CD4-positive, CD25-positive, alpha-beta regulatory T cell (primary cell): ENCODE data around the gene TAB3. TPM values are rescaled to one million over a fixed set of nuclear protein-coding genes. Genes with fewer than 3 reads are reported as not detected.
A peak's percentile ranks its signal among the peaks of the same experiment; 100 is the strongest.

Source experiments
- ATAC-seq, 2 donors: fragments of 150-1000 bp; cut with Tn5 transposase; one replicate each; pipeline ENCODE4 v1.10.0; 2021; ENCODE audit warnings: low read depth in 2 of 2, moderate number of reproducible peaks in 2 of 2, moderate library complexity in 1 of 2
- DNase-seq, 3 donors: peaks; one replicate each; pipeline versions ENCODE4 v3.0.0 to v3.0.0-alpha.2; 2012 to 2022; ENCODE audit warnings: mixed read lengths in 1 of 3
- H3K27ac ChIP-seq: one replicate; pipeline ENCODE4 v1.7.0; 2013; ENCODE audit warnings: mild to moderate bottlenecking, low read length; ENCODE audit not compliant: insufficient read depth, poor library complexity, severe bottlenecking
- H3K27me3 ChIP-seq: one replicate; pipeline ENCODE4 v1.7.0; 2013; ENCODE audit warnings: low read length; ENCODE audit not compliant: control insufficient read depth, insufficient read depth
- H3K36me3 ChIP-seq: one replicate; pipeline ENCODE4 v1.7.0; 2013; ENCODE audit warnings: mild to moderate bottlenecking, low read length, moderate library complexity; ENCODE audit not compliant: control insufficient read depth, insufficient read depth
- H3K4me1 ChIP-seq: 2 replicates; pipeline ENCODE4 v1.7.0; 2013; ENCODE audit warnings: mild to moderate bottlenecking, low read length; ENCODE audit not compliant: insufficient read depth, control insufficient read depth, poor library complexity, severe bottlenecking
- H3K4me3 ChIP-seq: one replicate; pipeline ENCODE4 v1.7.0; 2013; ENCODE audit warnings: low read depth, mild to moderate bottlenecking, low read length, moderate library complexity
- H3K9me3 ChIP-seq, 2 experiments: 1 replicate in 1 of 2; 2 replicates in 1 of 2; pipeline ENCODE4 v1.7.0; 2013; ENCODE audit warnings: low read length in 2 of 2, mild to moderate bottlenecking in 1 of 2, moderate library complexity in 1 of 2; ENCODE audit not compliant: control insufficient read depth in 2 of 2
- H3K27ac Mint-ChIP-seq, 3 donors: one replicate each; pipeline ENCODE4 v1.8.0; 2020 to 2022; ENCODE audit warnings: mild to moderate bottlenecking in 3 of 3, mixed read lengths in 3 of 3, moderate library complexity in 2 of 3
- H3K27me3 Mint-ChIP-seq: one replicate; pipeline ENCODE4 v1.8.0; 2022; ENCODE audit warnings: mild to moderate bottlenecking, mixed read lengths
- H3K36me3 Mint-ChIP-seq: one replicate; pipeline ENCODE4 v1.8.0; 2020; ENCODE audit warnings: mixed read lengths
- H3K4me1 Mint-ChIP-seq, 4 donors: one replicate each; pipeline ENCODE4 v1.8.0; 2020 to 2022; ENCODE audit warnings: mixed read lengths in 4 of 4, mild to moderate bottlenecking in 1 of 4
- H3K4me3 Mint-ChIP-seq, 4 donors: one replicate each; pipeline ENCODE4 v1.8.0; 2020 to 2022; ENCODE audit warnings: mild to moderate bottlenecking in 4 of 4, mixed read lengths in 4 of 4, moderate library complexity in 3 of 4
- H3K9me3 Mint-ChIP-seq, 7 donors: one replicate each; pipeline ENCODE4 v1.8.0; 2020 to 2022; ENCODE audit warnings: mixed read lengths in 7 of 7, mild to moderate bottlenecking in 3 of 7, moderate library complexity in 2 of 7
- polyA plus RNA-seq, 4 donors: library from polyadenylated mRNA; unstranded; fragments of 300-500 nt; fragmentation: Illumina TruSeq; gene quantifications; one replicate each; pipeline ENCODE4 v1.2.3, GENCODE V29; 2021
- total RNA-seq: library from RNA; stranded (reverse); gene quantifications from one replicate; pipeline ENCODE4 v1.2.3, GENCODE V29; 2022

Gene TAB3
- total and polyA plus RNA-seq, 5 donors from 2014 or later, result 3.4 to 33.5 (median 6.3) TPM

DNA sequence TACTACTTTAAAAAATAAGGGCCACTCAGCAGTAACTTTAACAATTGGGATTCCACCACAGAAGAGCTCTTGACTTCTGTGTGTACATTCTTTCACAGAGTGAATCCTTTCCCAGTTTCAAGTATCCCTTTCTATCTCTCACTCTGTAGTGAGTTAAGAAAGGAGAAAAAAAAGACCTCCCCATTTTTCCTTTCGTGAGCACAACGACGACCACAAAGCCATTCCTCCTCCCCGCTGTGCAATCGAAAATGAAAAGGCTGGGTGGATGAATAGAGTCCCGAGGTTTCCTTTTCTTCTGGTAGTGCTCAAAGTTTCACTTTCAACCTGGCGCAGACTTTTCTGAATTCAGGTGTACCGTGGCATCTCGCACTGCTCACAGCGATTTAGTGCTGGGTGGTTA is 58.0 kb downstream of the TAB3 start:
- Histone ChIP-seq H3K4me1 (no peaks in the 10 kb centered on the region), H3K36me3 (peaks cover 8% of the 10 kb centered on the region), H3K27ac (no peak overlapping the region), H3K4me3 (peak overlapping the region; percentile 28), H3K9me3 (no peaks in the 10 kb centered on the region), H3K27me3 (no peaks in the 10 kb centered on the region)
- peak in 2 of 3 donors; percentile 0 to 48 for DNase-seq
- peaks cover 3% of the 10 kb centered on the region for H3K36me3 Mint-ChIP-seq
- peak overlapping the region in 3 of 4 donors; percentile 48 to 80 (median 54) for H3K4me3 Mint-ChIP-seq
- H3K27ac Mint-ChIP-seq, result peak overlapping the region; percentile 66 to 87 (median 82)
- H3K4me1 Mint-ChIP-seq, result peaks cover 5 to 21% (median 11%) of the 10 kb centered on the region in 4 donors
- H3K27me3 Mint-ChIP-seq, result no peaks in the 10 kb centered on the region
- no peaks in the 10 kb centered on the region for H3K9me3 Mint-ChIP-seq
- no peak for ATAC-seq

DNA sequence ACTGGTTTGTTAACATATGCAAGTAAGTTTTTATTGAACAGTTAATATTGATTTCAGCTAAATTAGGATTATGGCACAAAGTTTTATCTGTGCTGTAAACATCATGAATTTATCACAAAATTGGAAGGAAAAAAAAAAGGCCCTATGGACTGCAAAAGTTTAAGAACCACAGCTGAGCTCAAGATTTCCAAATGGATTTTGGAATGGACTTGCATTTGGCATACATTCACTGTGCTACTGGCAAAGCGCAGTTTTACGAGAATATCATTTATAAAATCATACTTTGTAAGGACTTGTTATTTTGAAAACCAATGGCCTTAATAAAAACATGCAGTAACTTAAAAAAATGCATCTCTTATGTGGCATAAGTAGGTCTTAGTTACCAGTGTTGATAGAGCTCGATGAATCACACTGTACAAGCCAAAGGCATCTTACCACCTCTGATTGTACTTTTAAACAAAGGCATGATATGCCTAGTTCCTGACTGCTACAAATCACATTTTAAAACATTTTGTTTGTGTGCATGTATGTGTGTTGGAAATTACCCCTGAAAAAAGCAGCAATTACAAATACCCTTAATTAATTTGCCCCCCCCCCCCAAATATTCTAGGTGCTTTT is 58.6 kb downstream of the TAB3 start:
- Mint-ChIP-seq H3K27me3 (no peaks in the 10 kb centered on the region), H3K27ac (no peak overlapping the region), H3K4me1 (peaks cover 5 to 27% (median 12%) of the 10 kb centered on the region in 4 donors), H3K36me3 (peaks cover 3% of the 10 kb centered on the region), H3K9me3 (no peaks in the 10 kb centered on the region), H3K4me3 (no peak overlapping the region)
- Histone ChIP-seq H3K27me3 (no peaks in the 10 kb centered on the region), H3K9me3 (no peaks in the 10 kb centered on the region), H3K27ac (no peak overlapping the region), H3K4me1 (no peaks in the 10 kb centered on the region), H3K36me3 (peaks cover 5% of the 10 kb centered on the region), H3K4me3 (no peak overlapping the region)
- ATAC-seq (no peak), DNase-seq (peak in 1 of 3 donors; percentile 2)

DNA sequence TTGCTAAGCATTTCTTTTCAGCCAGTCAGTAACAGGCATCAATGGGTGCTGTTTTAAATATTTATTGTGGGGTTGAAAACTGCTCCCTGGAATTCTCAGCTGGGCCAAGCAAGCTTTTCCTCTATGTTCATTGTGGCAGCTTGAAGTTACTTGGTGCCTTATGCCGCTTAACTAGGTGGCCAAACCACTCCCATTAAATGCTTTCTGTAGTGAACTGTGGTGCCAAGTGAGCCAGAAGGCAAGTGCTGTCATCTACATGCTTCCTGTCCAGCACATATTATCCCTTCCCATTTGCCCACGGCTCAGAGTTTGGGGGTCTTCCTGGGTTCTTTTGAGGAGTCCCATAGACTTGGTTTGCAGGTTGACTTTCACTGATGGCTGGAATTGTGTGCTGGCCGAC is 64.8 kb downstream of the TAB3 start:
- H3K27ac ChIP-seq, result no peak overlapping the region
- H3K4me3 Mint-ChIP-seq, result no peak overlapping the region
- peaks cover 0 to 18% (median 5%) of the 10 kb centered on the region in 4 donors for H3K4me1 Mint-ChIP-seq
- H3K36me3 Mint-ChIP-seq, result no peaks in the 10 kb centered on the region
- H3K9me3 Mint-ChIP-seq, result no peaks in the 10 kb centered on the region
- no peak for DNase-seq
- no peaks in the 10 kb centered on the region for H3K9me3 ChIP-seq
- H3K36me3 ChIP-seq, result no peaks in the 10 kb centered on the region
- H3K27me3 Mint-ChIP-seq, result peaks cover 7% of the 10 kb centered on the region
- no peak overlapping the region for H3K4me3 ChIP-seq
- no peak overlapping the region for H3K27ac Mint-ChIP-seq
- no peaks in the 10 kb centered on the region for H3K27me3 ChIP-seq
- no peaks in the 10 kb centered on the region for H3K4me1 ChIP-seq
- no peak for ATAC-seq

DNA sequence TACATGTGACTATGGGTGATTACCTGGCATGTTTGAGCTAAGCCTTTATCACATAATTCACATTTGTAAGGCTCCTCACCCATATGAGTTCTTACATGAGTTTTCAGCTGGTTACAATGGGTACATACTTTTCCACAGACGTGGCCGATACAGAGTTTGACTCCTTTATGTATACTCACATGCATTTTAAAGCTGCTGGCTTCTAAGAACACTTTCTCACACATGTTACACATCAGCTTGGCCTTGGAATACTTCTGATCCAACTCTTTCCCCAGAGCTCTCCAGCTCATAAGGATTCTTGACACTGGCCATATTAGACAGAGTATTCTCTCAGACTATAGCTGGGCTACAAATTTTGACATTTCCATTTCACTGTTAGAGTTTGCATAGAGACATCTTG is 66.3 kb downstream of the TAB3 start:
- no peaks in the 10 kb centered on the region for H3K36me3 ChIP-seq
- no peak overlapping the region for H3K27ac ChIP-seq
- no peak overlapping the region for H3K4me3 ChIP-seq
- no peak for DNase-seq
- no peak overlapping the region for H3K27ac Mint-ChIP-seq
- no peak overlapping the region for H3K4me3 Mint-ChIP-seq
- no peaks in the 10 kb centered on the region for H3K27me3 ChIP-seq
- peaks cover 0 to 18% (median 5%) of the 10 kb centered on the region in 4 donors for H3K4me1 Mint-ChIP-seq
- H3K9me3 ChIP-seq, result no peaks in the 10 kb centered on the region
- ATAC-seq, result no peak
- H3K27me3 Mint-ChIP-seq, result peaks cover 11% of the 10 kb centered on the region
- H3K36me3 Mint-ChIP-seq, result no peaks in the 10 kb centered on the region
- no peaks in the 10 kb centered on the region for H3K9me3 Mint-ChIP-seq
- H3K4me1 ChIP-seq, result no peaks in the 10 kb centered on the region

DNA sequence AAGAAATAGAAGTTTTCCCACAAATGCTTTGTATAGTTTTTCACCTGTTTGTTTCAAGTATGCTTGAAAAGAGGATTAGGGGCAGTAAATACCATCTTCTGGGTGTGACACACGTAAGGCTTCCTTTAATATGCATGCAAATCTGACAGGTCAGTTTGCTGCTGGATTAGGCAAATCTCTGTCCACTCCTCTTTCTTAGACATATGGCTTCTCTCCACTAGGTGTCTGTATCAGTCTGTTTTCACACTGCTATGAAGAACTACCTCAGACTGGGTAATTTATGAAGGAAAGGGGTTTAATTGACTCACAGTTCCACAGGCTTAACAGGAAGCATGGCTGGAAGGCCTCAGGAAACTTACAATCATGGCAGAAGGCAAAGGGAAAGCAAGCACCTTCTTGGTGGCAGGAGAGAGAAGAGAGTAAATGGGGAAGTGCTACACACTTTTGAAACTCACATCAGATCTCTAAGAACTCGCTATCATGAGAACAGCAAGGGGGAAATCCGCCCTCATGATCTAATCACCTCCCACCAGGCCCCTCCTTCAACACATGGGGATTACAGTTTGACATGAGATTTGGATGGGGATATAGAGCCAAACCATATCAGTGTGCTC is 66.9 kb downstream of the TAB3 start:
- Mint-ChIP-seq H3K27me3 (peaks cover 11% of the 10 kb centered on the region), H3K9me3 (no peaks in the 10 kb centered on the region), H3K36me3 (no peaks in the 10 kb centered on the region), H3K4me3 (no peak overlapping the region), H3K4me1 (peaks cover 0 to 18% (median 5%) of the 10 kb centered on the region in 4 donors), H3K27ac (no peak overlapping the region)
- H3K27ac ChIP-seq, result no peak overlapping the region
- no peak overlapping the region for H3K4me3 ChIP-seq
- DNase-seq (peak in 1 of 3 donors; percentile 4), ATAC-seq (no peak)
- H3K4me1 ChIP-seq, result no peaks in the 10 kb centered on the region
- no peaks in the 10 kb centered on the region for H3K36me3 ChIP-seq
- H3K9me3 ChIP-seq, result no peaks in the 10 kb centered on the region
- H3K27me3 ChIP-seq, result no peaks in the 10 kb centered on the region

DNA sequence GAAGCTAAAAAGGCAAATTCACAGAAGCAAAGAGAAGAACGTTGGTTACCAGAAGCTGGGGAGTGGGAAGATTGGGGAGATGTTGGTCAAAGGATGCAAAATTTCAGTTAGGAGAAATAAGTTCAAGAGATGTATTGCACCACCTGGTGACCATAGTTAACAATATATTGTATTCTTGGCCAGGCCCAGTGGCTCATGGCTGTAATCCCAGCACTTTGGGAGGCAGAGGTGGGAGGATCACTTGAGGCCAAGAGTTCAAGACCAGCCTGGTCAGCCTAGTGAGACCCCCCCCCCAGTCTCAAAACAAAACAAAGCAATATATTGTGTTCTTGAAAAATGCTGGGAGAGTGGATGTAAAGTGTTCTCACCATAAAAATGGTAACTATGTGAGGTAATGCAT is 67.9 kb downstream of the TAB3 start:
- ATAC-seq, result no peak
- Mint-ChIP-seq H3K27me3 (peaks cover 11% of the 10 kb centered on the region), H3K4me1 (peaks cover 0 to 14% (median 5%) of the 10 kb centered on the region in 4 donors), H3K36me3 (no peaks in the 10 kb centered on the region), H3K9me3 (peaks cover 0 to 2% (median 0%) of the 10 kb centered on the region in 7 donors), H3K4me3 (no peak overlapping the region), H3K27ac (no peak overlapping the region)
- no peak for DNase-seq
- H3K36me3 ChIP-seq, result no peaks in the 10 kb centered on the region
- H3K9me3 ChIP-seq, result no peaks in the 10 kb centered on the region
- no peaks in the 10 kb centered on the region for H3K4me1 ChIP-seq
- no peak overlapping the region for H3K27ac ChIP-seq
- H3K4me3 ChIP-seq, result no peak overlapping the region
- no peaks in the 10 kb centered on the region for H3K27me3 ChIP-seq

DNA sequence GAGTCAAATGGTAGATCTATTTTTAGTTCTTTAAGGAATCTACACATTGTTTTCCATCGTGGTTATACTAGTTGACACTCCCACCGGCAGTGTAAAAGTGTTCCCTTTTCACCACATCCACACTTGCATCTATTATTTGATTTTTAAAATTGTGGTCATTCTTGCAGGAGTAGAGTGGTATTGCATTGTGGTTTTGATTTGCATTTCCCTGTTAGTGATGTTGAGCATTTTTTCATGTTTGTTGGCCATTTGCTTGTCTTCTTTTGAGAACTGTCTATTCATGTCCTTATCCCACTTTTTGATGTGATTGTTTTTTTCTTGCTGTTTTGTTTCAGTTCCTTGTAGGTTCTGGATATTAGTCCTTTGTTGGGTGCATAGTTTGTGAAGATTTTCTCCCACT is 70.0 kb downstream of the TAB3 start:
- no peaks in the 10 kb centered on the region for H3K27me3 ChIP-seq
- no peak for DNase-seq
- no peak overlapping the region for H3K4me3 ChIP-seq
- Mint-ChIP-seq H3K27ac (no peak overlapping the region), H3K27me3 (peaks cover 11% of the 10 kb centered on the region), H3K4me3 (no peak overlapping the region), H3K9me3 (peaks cover 0 to 2% (median 0%) of the 10 kb centered on the region in 7 donors), H3K36me3 (no peaks in the 10 kb centered on the region), H3K4me1 (no peaks in the 10 kb centered on the region)
- no peak overlapping the region for H3K27ac ChIP-seq
- no peak for ATAC-seq
- no peaks in the 10 kb centered on the region for H3K9me3 ChIP-seq
- H3K36me3 ChIP-seq, result no peaks in the 10 kb centered on the region
- H3K4me1 ChIP-seq, result no peaks in the 10 kb centered on the region

DNA sequence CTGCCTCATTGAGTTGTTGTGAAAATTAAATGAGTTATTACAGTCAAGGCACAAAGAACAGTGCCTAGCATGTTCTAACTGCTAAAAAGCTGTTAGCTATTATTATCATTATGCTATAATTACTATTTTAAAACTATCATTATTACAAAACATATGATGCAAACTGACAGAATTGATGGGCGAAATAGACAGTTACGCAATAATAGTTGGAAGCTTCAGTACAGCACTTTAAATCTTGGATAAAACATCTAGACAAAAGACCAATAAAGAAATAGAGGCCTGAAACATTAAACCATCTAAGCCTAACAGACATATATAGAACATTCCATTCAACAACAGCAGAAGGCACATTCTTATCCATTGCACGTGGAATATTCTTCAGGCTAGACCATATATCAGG is 73.0 kb downstream of the TAB3 start:
- no peak overlapping the region for H3K4me3 ChIP-seq
- DNase-seq (no peak), ATAC-seq (no peak)
- no peaks in the 10 kb centered on the region for H3K4me1 ChIP-seq
- peaks cover 11% of the 10 kb centered on the region for H3K27me3 Mint-ChIP-seq
- no peaks in the 10 kb centered on the region for H3K4me1 Mint-ChIP-seq
- H3K27ac Mint-ChIP-seq, result no peak overlapping the region
- no peaks in the 10 kb centered on the region for H3K27me3 ChIP-seq
- no peak overlapping the region for H3K27ac ChIP-seq
- peaks cover 0 to 2% (median 0%) of the 10 kb centered on the region in 7 donors for H3K9me3 Mint-ChIP-seq
- H3K4me3 Mint-ChIP-seq, result no peak overlapping the region
- no peaks in the 10 kb centered on the region for H3K36me3 Mint-ChIP-seq
- no peaks in the 10 kb centered on the region for H3K9me3 ChIP-seq
- no peaks in the 10 kb centered on the region for H3K36me3 ChIP-seq
